ENCODE measurements around the gene C10orf71. TPM values are rescaled to one million over a fixed set of nuclear protein-coding genes. Genes with fewer than 3 reads are reported as not detected.

C10orf71 gene
- total RNA-seq, 1 donor from 2014 or later = not detected

- Histone ChIP-seq H3K4me2 (ENCODE audit: low read length) (no peak overlapping the region), H2AFZ (ENCODE audit: low read depth, low read length) (no peak overlapping the region), H4K20me1 (ENCODE audit: insufficient read depth, low read length) (no peaks in the 10 kb centered on the region), H3K79me2 (ENCODE audit: insufficient read depth, low read length) (no peaks in the 10 kb centered on the region), H3K4me3 (ENCODE audit: insufficient read depth, low read depth, low read length) (no peak overlapping the region), H3K4me1 (ENCODE audit: insufficient read depth, low read length) (no peaks in the 10 kb centered on the region), H3K27ac (ENCODE audit: low read depth, low read length) (no peak overlapping the region), H3K9me3 (ENCODE audit: insufficient read depth, low read depth, low read length) (no peaks in the 10 kb centered on the region), H3K9ac (ENCODE audit: low read length) (no peak overlapping the region), H3K27me3 (ENCODE audit: insufficient read depth, low read length) (no peaks in the 10 kb centered on the region), H3K36me3 (ENCODE audit: insufficient read depth, low read length) (no peaks in the 10 kb centered on the region)
- FAIRE-seq (no peak), DNase-seq (ENCODE audit: low read depth) (no peak)
- Mint-ChIP-seq H3K4me3 (ENCODE audit: unreplicated experiment) (no peak overlapping the region), H3K36me3 (ENCODE audit: low read depth, unreplicated experiment) (peaks cover 2% of the 10 kb centered on the region), H3K27ac (ENCODE audit: unreplicated experiment) (no peak overlapping the region), H3K9me3 (ENCODE audit: unreplicated experiment) (peaks cover 13% of the 10 kb centered on the region), H3K4me1 (ENCODE audit: low read depth, unreplicated experiment) (no peaks in the 10 kb centered on the region), H3K27me3 (ENCODE audit: low read depth, unreplicated experiment) (peaks cover 46% of the 10 kb centered on the region)
- no peak for TF ChIP-seq EZH2 (IDR thresholded peaks at IDR 0.05; ENCODE audit: insufficient read depth, low read length)
- no peak for TF ChIP-seq CTCF (IDR thresholded peaks at IDR 0.05; ENCODE audit: insufficient read depth, low read depth, low read length)
Observed at GRCh38 chr10:49332333-49332732, 33.4 kb downstream of the C10orf71 start.

DNA sequence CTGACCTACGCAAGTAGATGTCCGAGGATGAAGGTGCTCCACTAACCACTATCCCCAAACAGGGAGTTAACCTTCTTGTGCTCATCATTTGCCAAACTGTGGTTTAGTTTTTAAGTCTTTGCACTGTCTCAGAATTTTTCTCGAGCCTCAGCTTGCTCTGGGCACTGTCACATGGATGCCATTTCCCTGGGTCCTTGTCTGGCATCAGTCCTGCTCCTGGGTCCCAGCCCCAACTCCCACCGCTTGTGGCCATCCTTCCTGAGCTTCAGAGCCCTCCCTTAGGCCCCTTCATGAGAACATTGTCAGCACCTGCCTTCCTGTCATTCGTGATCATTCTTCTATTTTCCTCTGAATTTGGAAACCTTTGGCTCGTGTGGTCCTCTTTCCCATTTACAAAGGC, 33.8 kb downstream of the C10orf71 start:
- no peak overlapping the region for H3K4me2 ChIP-seq (ENCODE audit: low read length)
- no peak overlapping the region for H3K9ac ChIP-seq (ENCODE audit: low read length)
- no peaks in the 10 kb centered on the region for H3K79me2 ChIP-seq (ENCODE audit: insufficient read depth, low read length)
- no peak overlapping the region for H3K4me3 ChIP-seq (ENCODE audit: insufficient read depth, low read depth, low read length)
- no peaks in the 10 kb centered on the region for H3K36me3 ChIP-seq (ENCODE audit: insufficient read depth, low read length)
- Mint-ChIP-seq H3K4me3 (ENCODE audit: unreplicated experiment) (no peak overlapping the region), H3K4me1 (ENCODE audit: low read depth, unreplicated experiment) (no peaks in the 10 kb centered on the region), H3K36me3 (ENCODE audit: low read depth, unreplicated experiment) (peaks cover 2% of the 10 kb centered on the region), H3K27ac (ENCODE audit: unreplicated experiment) (no peak overlapping the region), H3K27me3 (ENCODE audit: low read depth, unreplicated experiment) (peaks cover 44% of the 10 kb centered on the region), H3K9me3 (ENCODE audit: unreplicated experiment) (peaks cover 13% of the 10 kb centered on the region)
- no peak overlapping the region for H2AFZ ChIP-seq (ENCODE audit: low read depth, low read length)
- FAIRE-seq (no peak), DNase-seq (ENCODE audit: low read depth) (no peak)
- H4K20me1 ChIP-seq (ENCODE audit: insufficient read depth, low read length) = no peaks in the 10 kb centered on the region
- H3K27ac ChIP-seq (ENCODE audit: low read depth, low read length) = no peak overlapping the region
- H3K4me1 ChIP-seq (ENCODE audit: insufficient read depth, low read length) = no peaks in the 10 kb centered on the region
- TF ChIP-seq CTCF (IDR thresholded peaks at IDR 0.05; ENCODE audit: insufficient read depth, low read depth, low read length) = no peak
- TF ChIP-seq EZH2 (IDR thresholded peaks at IDR 0.05; ENCODE audit: insufficient read depth, low read length) = no peak
- no peaks in the 10 kb centered on the region for H3K9me3 ChIP-seq (ENCODE audit: insufficient read depth, low read depth, low read length)
- no peaks in the 10 kb centered on the region for H3K27me3 ChIP-seq (ENCODE audit: insufficient read depth, low read length)

DNA sequence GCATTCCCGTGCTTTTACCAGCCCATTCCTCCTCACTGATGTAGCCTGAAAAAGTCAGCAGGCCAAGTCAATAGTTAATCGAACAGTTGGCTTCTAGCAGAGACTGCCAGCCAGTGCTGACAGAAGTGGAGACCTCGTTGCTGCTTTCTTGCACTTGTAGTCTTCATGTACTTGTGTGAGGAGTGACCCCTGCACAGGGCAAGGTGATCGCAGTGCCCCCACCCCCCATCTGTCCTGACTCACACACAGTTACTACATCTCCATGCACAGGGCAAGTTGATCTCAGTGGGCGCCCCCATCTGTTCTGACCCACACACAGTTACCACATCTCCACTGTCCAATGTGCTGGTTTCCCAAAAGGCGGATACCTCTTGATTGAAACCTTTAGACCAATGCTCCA, 34.2 kb downstream of the C10orf71 start:
- Mint-ChIP-seq H3K36me3 (ENCODE audit: low read depth, unreplicated experiment) (peaks cover 2% of the 10 kb centered on the region), H3K27ac (ENCODE audit: unreplicated experiment) (no peak overlapping the region), H3K4me1 (ENCODE audit: low read depth, unreplicated experiment) (no peaks in the 10 kb centered on the region), H3K27me3 (ENCODE audit: low read depth, unreplicated experiment) (peaks cover 43% of the 10 kb centered on the region), H3K4me3 (ENCODE audit: unreplicated experiment) (no peak overlapping the region), H3K9me3 (ENCODE audit: unreplicated experiment) (peaks cover 13% of the 10 kb centered on the region)
- Histone ChIP-seq H3K79me2 (ENCODE audit: insufficient read depth, low read length) (no peaks in the 10 kb centered on the region), H3K4me3 (ENCODE audit: insufficient read depth, low read depth, low read length) (no peak overlapping the region), H3K4me2 (ENCODE audit: low read length) (no peak overlapping the region), H3K27me3 (ENCODE audit: insufficient read depth, low read length) (no peaks in the 10 kb centered on the region), H2AFZ (ENCODE audit: low read depth, low read length) (no peak overlapping the region), H3K4me1 (ENCODE audit: insufficient read depth, low read length) (no peaks in the 10 kb centered on the region), H4K20me1 (ENCODE audit: insufficient read depth, low read length) (no peaks in the 10 kb centered on the region), H3K9ac (ENCODE audit: low read length) (no peak overlapping the region), H3K27ac (ENCODE audit: low read depth, low read length) (no peak overlapping the region), H3K36me3 (ENCODE audit: insufficient read depth, low read length) (no peaks in the 10 kb centered on the region), H3K9me3 (ENCODE audit: insufficient read depth, low read depth, low read length) (no peaks in the 10 kb centered on the region)
- FAIRE-seq = no peak
- no peak for DNase-seq (ENCODE audit: low read depth)
- no peak for TF ChIP-seq EZH2 (IDR thresholded peaks at IDR 0.05; ENCODE audit: insufficient read depth, low read length)
- no peak for TF ChIP-seq CTCF (IDR thresholded peaks at IDR 0.05; ENCODE audit: insufficient read depth, low read depth, low read length)

All from astrocyte (in vitro differentiated cells and primary cell).